HFFc6 (cell line): Measurements from ENCODE around the gene THUMPD2. TPM values are rescaled to one million over a fixed set of nuclear protein-coding genes. Genes with fewer than 3 reads are reported as not detected.

Experiments used
- DNase-seq: peaks from one replicate; pipeline ENCODE4 v3.0.0-alpha.2; 2018
- H3K27ac Mint-ChIP-seq: 2 replicates; pipeline ENCODE4 v1.8.0; 2020; ENCODE audit warnings: mild to moderate bottlenecking, mixed read lengths
- H3K27me3 Mint-ChIP-seq: 2 replicates; pipeline ENCODE4 v1.8.0; 2021; ENCODE audit warnings: mild to moderate bottlenecking, moderate library complexity, mixed read lengths; ENCODE audit not compliant: insufficient read depth
- H3K36me3 Mint-ChIP-seq: 2 replicates; pipeline ENCODE4 v1.8.0; 2021; ENCODE audit warnings: low read depth, mixed read lengths
- H3K4me1 Mint-ChIP-seq: 2 replicates; pipeline ENCODE4 v1.8.0; 2020; ENCODE audit warnings: low read depth, mixed read lengths
- H3K4me3 Mint-ChIP-seq: 2 replicates; pipeline ENCODE4 v1.8.0; 2020; ENCODE audit warnings: mild to moderate bottlenecking, moderate library complexity, mixed read lengths
- H3K9me3 Mint-ChIP-seq: 2 replicates; pipeline ENCODE4 v1.8.0; 2020; ENCODE audit warnings: mild to moderate bottlenecking, mixed read lengths
- total RNA-seq, 6 experiments: library from RNA; stranded (reverse); fragmentation: NEBNext Ultra II Directional; extraction: Animal tissue kit (Norgen Biotek cat#: 25700); gene quantifications; 2 replicates in 1 of 6; 3 replicates in 5 of 6; pipeline ENCODE4 v1.2.3, GENCODE V29; 2021
- TF ChIP-seq, protein P1 (sequence below): fragments of 200-600 bp; sonication (generic); IDR thresholded peaks from 2 replicates; pipeline ENCODE4 v1.5.0; 2021; ENCODE audit warnings: antibody characterized with exemption, mild to moderate bottlenecking

Gene THUMPD2
- total RNA-seq, 6 experiments from 2014 or later, result 5.2 to 7.1 (median 6.1) TPM

DNA sequence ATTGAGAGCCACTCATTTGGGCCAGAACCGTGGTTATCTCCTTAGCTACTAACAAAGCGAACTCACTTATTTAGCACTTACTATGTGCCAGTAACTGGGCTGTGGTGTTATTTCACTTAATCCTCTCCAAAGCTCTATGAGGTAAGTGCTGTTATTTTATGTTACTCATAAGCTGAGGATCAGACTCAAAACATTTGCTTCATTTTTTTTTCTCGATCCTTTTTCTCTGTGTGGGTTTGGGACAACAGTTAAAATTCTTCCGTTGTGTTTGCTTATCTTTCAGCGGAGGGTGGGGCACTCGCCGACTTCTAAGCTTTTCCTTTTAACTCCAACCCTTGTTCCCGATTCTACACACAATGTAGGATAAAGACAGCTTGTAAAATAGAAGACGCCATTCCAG, 60.6 kb downstream of the THUMPD2 start:
- peaks cover 2% of the 10 kb centered on the region for H3K4me1 Mint-ChIP-seq
- peaks cover 3% of the 10 kb centered on the region; the same call in 1 of the 2 replicates for H3K27me3 Mint-ChIP-seq
- TF ChIP-seq, protein P1, sequence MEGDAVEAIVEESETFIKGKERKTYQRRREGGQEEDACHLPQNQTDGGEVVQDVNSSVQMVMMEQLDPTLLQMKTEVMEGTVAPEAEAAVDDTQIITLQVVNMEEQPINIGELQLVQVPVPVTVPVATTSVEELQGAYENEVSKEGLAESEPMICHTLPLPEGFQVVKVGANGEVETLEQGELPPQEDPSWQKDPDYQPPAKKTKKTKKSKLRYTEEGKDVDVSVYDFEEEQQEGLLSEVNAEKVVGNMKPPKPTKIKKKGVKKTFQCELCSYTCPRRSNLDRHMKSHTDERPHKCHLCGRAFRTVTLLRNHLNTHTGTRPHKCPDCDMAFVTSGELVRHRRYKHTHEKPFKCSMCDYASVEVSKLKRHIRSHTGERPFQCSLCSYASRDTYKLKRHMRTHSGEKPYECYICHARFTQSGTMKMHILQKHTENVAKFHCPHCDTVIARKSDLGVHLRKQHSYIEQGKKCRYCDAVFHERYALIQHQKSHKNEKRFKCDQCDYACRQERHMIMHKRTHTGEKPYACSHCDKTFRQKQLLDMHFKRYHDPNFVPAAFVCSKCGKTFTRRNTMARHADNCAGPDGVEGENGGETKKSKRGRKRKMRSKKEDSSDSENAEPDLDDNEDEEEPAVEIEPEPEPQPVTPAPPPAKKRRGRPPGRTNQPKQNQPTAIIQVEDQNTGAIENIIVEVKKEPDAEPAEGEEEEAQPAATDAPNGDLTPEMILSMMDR, result no peak
- H3K27ac Mint-ChIP-seq, result no peak overlapping the region
- H3K36me3 Mint-ChIP-seq, result no peaks in the 10 kb centered on the region
- no peak overlapping the region for H3K4me3 Mint-ChIP-seq
- no peak for DNase-seq
- no peaks in the 10 kb centered on the region for H3K9me3 Mint-ChIP-seq

DNA sequence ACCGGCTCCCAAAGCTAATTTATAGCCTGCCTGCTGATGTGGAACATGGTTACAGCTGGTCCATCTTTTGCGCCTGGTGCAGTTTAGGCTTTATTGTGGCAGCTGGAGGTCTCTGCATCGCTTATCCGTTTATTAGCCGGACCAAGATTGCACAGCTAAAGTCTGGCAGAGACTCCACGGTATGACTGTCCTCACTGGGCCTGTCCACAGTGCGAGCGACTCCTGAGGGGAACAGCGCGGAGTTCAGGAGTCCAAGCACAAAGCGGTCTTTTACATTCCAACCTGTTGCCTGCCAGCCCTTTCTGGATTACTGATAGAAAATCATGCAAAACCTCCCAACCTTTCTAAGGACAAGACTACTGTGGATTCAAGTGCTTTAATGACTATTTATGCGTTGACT, 62.0 kb downstream of the THUMPD2 start:
- TF ChIP-seq, protein P1, result no peak
- DNase-seq, result no peak
- no peaks in the 10 kb centered on the region for H3K36me3 Mint-ChIP-seq
- no peak overlapping the region for H3K4me3 Mint-ChIP-seq
- no peaks in the 10 kb centered on the region for H3K9me3 Mint-ChIP-seq
- no peaks in the 10 kb centered on the region for H3K4me1 Mint-ChIP-seq
- H3K27me3 Mint-ChIP-seq, result peaks cover 3% of the 10 kb centered on the region; the same call in 1 of the 2 replicates
- no peak overlapping the region for H3K27ac Mint-ChIP-seq

DNA sequence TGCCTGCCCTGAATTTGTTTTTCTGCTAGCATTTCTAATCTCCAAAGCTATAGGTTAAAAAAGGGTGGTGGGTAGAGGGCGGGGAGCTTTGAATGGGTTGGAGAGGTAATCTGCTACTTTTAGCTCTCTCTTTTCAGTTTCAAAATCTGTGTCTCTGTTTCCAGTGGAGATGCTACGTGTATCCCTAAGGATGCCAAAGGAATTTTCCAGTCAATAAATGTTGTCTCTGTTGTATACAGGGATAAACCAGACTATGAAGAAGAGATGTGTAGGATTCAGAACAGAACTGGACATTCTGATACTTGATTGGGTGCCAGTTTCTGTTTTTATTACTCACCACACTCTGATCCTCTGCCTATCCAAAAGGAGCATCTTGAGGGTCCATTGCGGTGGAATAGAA, 63.2 kb downstream of the THUMPD2 start:
- no peaks in the 10 kb centered on the region for H3K36me3 Mint-ChIP-seq
- no peak overlapping the region for H3K27ac Mint-ChIP-seq
- TF ChIP-seq, protein P1, result no peak
- H3K9me3 Mint-ChIP-seq, result no peaks in the 10 kb centered on the region
- peaks cover 3% of the 10 kb centered on the region; the same call in 1 of the 2 replicates for H3K27me3 Mint-ChIP-seq
- DNase-seq, result no peak
- no peak overlapping the region for H3K4me3 Mint-ChIP-seq
- H3K4me1 Mint-ChIP-seq, result no peaks in the 10 kb centered on the region

DNA sequence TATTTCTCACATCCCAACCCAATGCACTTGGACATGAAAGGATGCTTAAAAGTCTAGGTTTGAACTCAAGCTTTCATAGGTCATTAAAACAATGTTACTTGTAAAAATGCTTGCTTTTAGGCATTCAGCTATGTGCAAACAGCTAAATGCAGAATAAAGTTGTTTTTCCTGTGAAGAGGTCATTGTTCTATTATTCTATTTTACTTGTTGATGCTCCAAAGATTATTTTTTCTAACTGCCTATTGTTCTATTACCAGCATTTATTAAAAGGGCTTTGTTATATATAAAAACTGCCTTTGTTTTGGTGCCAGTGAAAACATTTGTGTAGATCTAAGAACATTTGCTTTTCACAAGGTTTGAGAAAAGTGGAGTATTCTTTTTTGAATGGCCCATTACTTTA, 64.0 kb downstream of the THUMPD2 start:
- Mint-ChIP-seq H3K36me3 (no peaks in the 10 kb centered on the region), H3K27me3 (peaks cover 3% of the 10 kb centered on the region; the same call in 1 of the 2 replicates), H3K4me1 (no peaks in the 10 kb centered on the region), H3K9me3 (no peaks in the 10 kb centered on the region), H3K27ac (no peak overlapping the region), H3K4me3 (no peak overlapping the region)
- DNase-seq, result no peak
- TF ChIP-seq, protein P1, result no peak

DNA sequence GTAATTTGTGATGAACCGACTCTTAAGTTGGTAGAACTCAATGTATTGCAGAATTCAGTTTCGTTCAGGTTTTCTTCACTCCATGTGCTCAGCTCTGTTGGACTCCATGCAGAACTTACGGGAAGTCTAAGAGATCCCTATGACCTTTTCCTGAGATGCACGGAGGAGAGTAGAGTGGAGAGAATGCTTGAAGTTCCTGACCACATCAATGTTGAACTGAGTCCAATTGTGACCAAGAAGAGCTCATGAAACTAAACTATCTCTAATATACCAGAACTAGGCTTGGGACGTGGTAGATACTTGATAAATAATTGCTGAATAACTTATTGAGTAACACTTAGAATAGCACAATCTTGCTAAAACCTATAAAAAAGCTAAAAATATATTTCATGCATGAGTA, 66.1 kb downstream of the THUMPD2 start:
- no peaks in the 10 kb centered on the region for H3K4me1 Mint-ChIP-seq
- peaks cover 1% of the 10 kb centered on the region; the same call in 1 of the 2 replicates for H3K9me3 Mint-ChIP-seq
- H3K27ac Mint-ChIP-seq, result no peak overlapping the region
- peaks cover 2% of the 10 kb centered on the region; the same call in 1 of the 2 replicates for H3K36me3 Mint-ChIP-seq
- TF ChIP-seq, protein P1, result no peak
- H3K27me3 Mint-ChIP-seq, result 0 out of 2 replicates have a peak, but pooled peaks cover 3% of the 10 kb centered on the region
- no peak for DNase-seq
- no peak overlapping the region for H3K4me3 Mint-ChIP-seq

DNA sequence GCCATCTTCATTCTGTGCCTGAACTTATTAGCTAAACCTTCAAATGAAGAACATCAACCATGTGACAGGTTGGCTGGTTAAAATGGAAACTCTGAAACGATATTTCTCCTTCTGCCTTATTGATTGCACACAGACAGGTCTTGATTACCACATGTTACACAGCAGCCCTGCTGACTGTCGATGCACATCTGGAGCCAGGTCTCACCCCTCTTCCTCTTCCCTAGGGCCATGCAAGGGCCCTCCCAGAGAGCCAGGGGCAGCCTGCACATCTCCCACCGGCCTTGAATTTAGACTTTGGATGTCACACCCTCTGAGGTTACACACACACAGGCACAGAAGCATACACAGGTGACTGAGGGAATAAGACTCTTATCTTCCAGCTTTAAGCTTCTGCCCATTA, 68.3 kb downstream of the THUMPD2 start:
- peaks cover 5% of the 10 kb centered on the region; the same call in 1 of the 2 replicates for H3K36me3 Mint-ChIP-seq
- H3K9me3 Mint-ChIP-seq, result peaks cover 4% of the 10 kb centered on the region; the same call in 1 of the 2 replicates

More for the DNA sequence above, 68.3 kb downstream of the THUMPD2 start:
- DNase-seq, result no peak
- H3K27me3 Mint-ChIP-seq, result peaks cover 3% of the 10 kb centered on the region
- no peak overlapping the region for H3K27ac Mint-ChIP-seq
- TF ChIP-seq, protein P1, result no peak
- no peaks in the 10 kb centered on the region for H3K4me1 Mint-ChIP-seq
- H3K4me3 Mint-ChIP-seq, result no peak overlapping the region
